Mucosa of rectum (tissue), 2 donors: ENCODE measurements around the gene PCDH15.
"Not testable (repeated sequence)": the region's sequence is repeated elsewhere in the genome, so short reads cannot be mapped to it uniquely, and the experiment has no call there.

Experiments
- H3K27ac ChIP-seq, 2 donors: one replicate each; pipeline ENCODE4 v1.7.0; 2013; ENCODE audit warnings: inconsistent platforms in 2 of 2, low read depth in 2 of 2, low read length in 2 of 2
- H3K27me3 ChIP-seq, 2 donors: one replicate each; pipeline ENCODE4 v1.7.0; 2013; ENCODE audit warnings: low read length in 2 of 2; ENCODE audit not compliant: control insufficient read depth in 2 of 2, insufficient read depth in 2 of 2
- H3K36me3 ChIP-seq, 2 donors: one replicate each; pipeline ENCODE4 v1.7.0; 2013; ENCODE audit warnings: low read length in 2 of 2; ENCODE audit not compliant: control insufficient read depth in 2 of 2, insufficient read depth in 2 of 2
- H3K4me1 ChIP-seq, 2 donors: one replicate each; pipeline ENCODE4 v1.7.0; 2013; ENCODE audit warnings: low read length in 2 of 2, mild to moderate bottlenecking in 1 of 2; ENCODE audit not compliant: control insufficient read depth in 2 of 2, insufficient read depth in 2 of 2
- H3K4me3 ChIP-seq, 2 donors: one replicate each; pipeline ENCODE4 v1.7.0; 2013; ENCODE audit warnings: low read length in 2 of 2
- H3K9ac ChIP-seq, 2 donors: one replicate each; pipeline ENCODE4 v1.7.0; 2013; ENCODE audit warnings: low read length in 2 of 2, low read depth in 1 of 2, mild to moderate bottlenecking in 1 of 2
- H3K9me3 ChIP-seq, 2 donors: one replicate each; pipeline ENCODE4 v1.7.0; 2013; ENCODE audit warnings: low read length in 2 of 2; ENCODE audit not compliant: control insufficient read depth in 2 of 2
- donor health status: healthy.
- donor health status: Normal muscosa, but diverticular disease.

The PCDH15 gene

GRCh38 chr10:53924051-53924700 is 876.9 kb downstream of the PCDH15 start:
- H3K4me1 ChIP-seq, H3K36me3 ChIP-seq, H3K9ac ChIP-seq, H3K4me3 ChIP-seq, H3K27me3 ChIP-seq, H3K9me3 ChIP-seq, H3K27ac ChIP-seq: not testable (repeated sequence)

GRCh38 chr10:53918755-53919154 is 882.3 kb downstream of the PCDH15 start:
- H3K36me3 ChIP-seq, result no peaks in the 10 kb centered on the region

GRCh38 chr10:53909791-53910190 is 891.2 kb downstream of the PCDH15 start:
- Histone ChIP-seq H3K4me3 (no peak overlapping the region), H3K36me3 (no peaks in the 10 kb centered on the region), H3K27ac (no peak overlapping the region), H3K27me3 (no peaks in the 10 kb centered on the region), H3K4me1 (no peaks in the 10 kb centered on the region), H3K9ac (no peak overlapping the region), H3K9me3 (no peaks in the 10 kb centered on the region)

More at GRCh38 chr10:53918755-53919154, 882.3 kb downstream of the PCDH15 start:
- Histone ChIP-seq H3K27me3 (no peaks in the 10 kb centered on the region), H3K4me1 (no peaks in the 10 kb centered on the region), H3K27ac (no peak overlapping the region), H3K9me3 (no peaks in the 10 kb centered on the region), H3K4me3 (no peak overlapping the region), H3K9ac (no peak overlapping the region)

GRCh38 chr10:53904506-53905241 is 896.4 kb downstream of the PCDH15 start:
- Histone ChIP-seq H3K9me3 (no peaks in the 10 kb centered on the region), H3K27me3 (no peaks in the 10 kb centered on the region), H3K36me3 (no peaks in the 10 kb centered on the region), H3K27ac (no peak overlapping the region), H3K9ac (no peak overlapping the region), H3K4me3 (no peak overlapping the region), H3K4me1 (no peaks in the 10 kb centered on the region)

- Histone ChIP-seq H3K36me3 (no peaks in the 10 kb centered on the region), H3K9ac (no peak overlapping the region), H3K27ac (no peak overlapping the region), H3K9me3 (no peaks in the 10 kb centered on the region), H3K27me3 (no peaks in the 10 kb centered on the region), H3K4me3 (no peak overlapping the region), H3K4me1 (no peaks in the 10 kb centered on the region)
These were observed 897.3 kb downstream of the PCDH15 start for GRCh38 chr10:53903756-53904155.

GRCh38 chr10:53899463-53900160 is 901.4 kb downstream of the PCDH15 start:
- H3K9ac ChIP-seq, result no peak overlapping the region
- no peaks in the 10 kb centered on the region for H3K9me3 ChIP-seq
- H3K4me3 ChIP-seq, result no peak overlapping the region
- no peaks in the 10 kb centered on the region for H3K4me1 ChIP-seq
- H3K27ac ChIP-seq, result no peak overlapping the region
- H3K36me3 ChIP-seq, result no peaks in the 10 kb centered on the region
- no peaks in the 10 kb centered on the region for H3K27me3 ChIP-seq

- Histone ChIP-seq H3K4me3 (no peak overlapping the region), H3K27me3 (no peaks in the 10 kb centered on the region), H3K27ac (no peak overlapping the region)
These were observed 902.5 kb downstream of the PCDH15 start for GRCh38 chr10:53898532-53898931.

GRCh38 chr10:53894145-53894544 is 906.9 kb downstream of the PCDH15 start:
- H3K36me3 ChIP-seq, result no peaks in the 10 kb centered on the region
- no peak overlapping the region for H3K9ac ChIP-seq
- H3K27me3 ChIP-seq, result no peaks in the 10 kb centered on the region
- H3K4me1 ChIP-seq, result no peaks in the 10 kb centered on the region
- H3K27ac ChIP-seq, result no peak overlapping the region
- H3K9me3 ChIP-seq, result no peaks in the 10 kb centered on the region
- H3K4me3 ChIP-seq, result no peak overlapping the region

More at GRCh38 chr10:53898532-53898931, 902.5 kb downstream of the PCDH15 start:
- H3K9me3 ChIP-seq, result no peaks in the 10 kb centered on the region
- H3K9ac ChIP-seq, result no peak overlapping the region
- H3K36me3 ChIP-seq, result no peaks in the 10 kb centered on the region
- no peaks in the 10 kb centered on the region for H3K4me1 ChIP-seq

- H3K27ac ChIP-seq, result no peak overlapping the region
- H3K4me1 ChIP-seq, result no peaks in the 10 kb centered on the region
- no peaks in the 10 kb centered on the region for H3K36me3 ChIP-seq
- H3K4me3 ChIP-seq, result no peak overlapping the region
- H3K9ac ChIP-seq, result no peak overlapping the region
- H3K9me3 ChIP-seq, result no peaks in the 10 kb centered on the region
- no peaks in the 10 kb centered on the region for H3K27me3 ChIP-seq
These were observed 908.0 kb downstream of the PCDH15 start for GRCh38 chr10:53893061-53893460.
